Activated B cell treated with CpG ODN at 0.5 μM for 24 hours (primary cell): ENCODE results near the gene TP63. TPM values are rescaled to one million over a fixed set of nuclear protein-coding genes. Genes with fewer than 3 reads are reported as not detected.

Experiments
- ATAC-seq: fragments of 200-7000 bp; cut with Tn5 transposase; one replicate; pipeline ENCODE4 v1.10.0; 2021; ENCODE audit warnings: low read depth, mild to moderate bottlenecking, moderate library complexity
- CTCF ChIA-PET: fragments of 350-600 bp; sonication (Branson Sonifier 250); formaldehyde crosslinking; loops from one replicate; lab custom pipeline; 2021; ENCODE audit warnings: antibody characterized with exemption; lab: Charles Lee
- POLR2A ChIA-PET: fragments of 350-600 bp; sonication (Branson Sonifier 250); formaldehyde crosslinking; loops from one replicate; lab custom pipeline; 2021; ENCODE audit warnings: antibody characterized with exemption; lab: Charles Lee
- DNase-seq: peaks from one replicate; pipeline ENCODE4 v3.0.0; 2022
- H3K27ac Mint-ChIP-seq: one replicate; pipeline ENCODE4 v1.8.0; 2020; ENCODE audit warnings: mixed read lengths
- H3K27me3 Mint-ChIP-seq: one replicate; pipeline ENCODE4 v1.8.0; 2021; ENCODE audit warnings: mixed read lengths
- H3K36me3 Mint-ChIP-seq: one replicate; pipeline ENCODE4 v1.8.0; 2021; ENCODE audit warnings: low read depth, mixed read lengths
- H3K4me1 Mint-ChIP-seq: one replicate; pipeline ENCODE4 v1.8.0; 2021; ENCODE audit warnings: mixed read lengths
- H3K4me3 Mint-ChIP-seq: one replicate; pipeline ENCODE4 v1.8.0; 2020; ENCODE audit warnings: mild to moderate bottlenecking, mixed read lengths
- H3K9me3 Mint-ChIP-seq: one replicate; pipeline ENCODE4 v1.8.0; 2020; ENCODE audit warnings: mixed read lengths
- intact Hi-C: fragments of 100-400 bp; cut with micrococcal nuclease; formaldehyde crosslinking; loops from one replicate; pipeline ENCODE4 v1.15.1; 2024
- total RNA-seq: library from RNA; stranded (reverse); gene quantifications from 2 replicates; pipeline ENCODE4 v1.2.3, GENCODE V29; 2022
- TF ChIP-seq, protein P1 (sequence below): fragments of 200-600 bp; IDR thresholded peaks from one replicate; pipeline ENCODE4 v1.8.0; 2022; ENCODE audit warnings: antibody characterized with exemption, mild to moderate bottlenecking

Gene TP63
- total RNA-seq, 1 donor from 2014 or later: 3.9 TPM

DNA sequence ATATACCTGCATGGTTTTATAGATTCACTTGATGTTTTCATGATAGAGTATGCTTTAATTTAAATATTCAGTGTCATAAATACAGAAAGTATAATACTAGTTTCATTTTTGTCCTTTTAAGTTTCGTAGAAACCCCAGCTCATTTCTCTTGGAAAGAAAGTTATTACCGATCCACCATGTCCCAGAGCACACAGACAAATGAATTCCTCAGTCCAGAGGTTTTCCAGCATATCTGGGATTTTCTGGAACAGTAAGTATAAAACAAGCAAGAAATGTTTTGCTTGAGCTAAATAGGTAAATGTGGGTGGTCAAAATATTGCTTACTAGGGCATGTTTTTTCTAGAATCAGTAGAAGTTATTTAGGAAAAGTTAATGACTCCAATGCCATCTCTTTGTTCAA, 106.4 kb downstream of the TP63 start:
- POLR2A ChIA-PET: no interaction called here
- Mint-ChIP-seq H3K27ac (no peak overlapping the region), H3K4me1 (no peaks in the 10 kb centered on the region), H3K27me3 (no peaks in the 10 kb centered on the region), H3K9me3 (no peaks in the 10 kb centered on the region), H3K4me3 (no peak overlapping the region), H3K36me3 (no peaks in the 10 kb centered on the region)
- intact Hi-C loops: no loop called here
- CTCF ChIA-PET: no interaction called here
- DNase-seq (no peak), ATAC-seq (no peak)
- TF ChIP-seq, protein P1, sequence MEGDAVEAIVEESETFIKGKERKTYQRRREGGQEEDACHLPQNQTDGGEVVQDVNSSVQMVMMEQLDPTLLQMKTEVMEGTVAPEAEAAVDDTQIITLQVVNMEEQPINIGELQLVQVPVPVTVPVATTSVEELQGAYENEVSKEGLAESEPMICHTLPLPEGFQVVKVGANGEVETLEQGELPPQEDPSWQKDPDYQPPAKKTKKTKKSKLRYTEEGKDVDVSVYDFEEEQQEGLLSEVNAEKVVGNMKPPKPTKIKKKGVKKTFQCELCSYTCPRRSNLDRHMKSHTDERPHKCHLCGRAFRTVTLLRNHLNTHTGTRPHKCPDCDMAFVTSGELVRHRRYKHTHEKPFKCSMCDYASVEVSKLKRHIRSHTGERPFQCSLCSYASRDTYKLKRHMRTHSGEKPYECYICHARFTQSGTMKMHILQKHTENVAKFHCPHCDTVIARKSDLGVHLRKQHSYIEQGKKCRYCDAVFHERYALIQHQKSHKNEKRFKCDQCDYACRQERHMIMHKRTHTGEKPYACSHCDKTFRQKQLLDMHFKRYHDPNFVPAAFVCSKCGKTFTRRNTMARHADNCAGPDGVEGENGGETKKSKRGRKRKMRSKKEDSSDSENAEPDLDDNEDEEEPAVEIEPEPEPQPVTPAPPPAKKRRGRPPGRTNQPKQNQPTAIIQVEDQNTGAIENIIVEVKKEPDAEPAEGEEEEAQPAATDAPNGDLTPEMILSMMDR: no peak

DNA sequence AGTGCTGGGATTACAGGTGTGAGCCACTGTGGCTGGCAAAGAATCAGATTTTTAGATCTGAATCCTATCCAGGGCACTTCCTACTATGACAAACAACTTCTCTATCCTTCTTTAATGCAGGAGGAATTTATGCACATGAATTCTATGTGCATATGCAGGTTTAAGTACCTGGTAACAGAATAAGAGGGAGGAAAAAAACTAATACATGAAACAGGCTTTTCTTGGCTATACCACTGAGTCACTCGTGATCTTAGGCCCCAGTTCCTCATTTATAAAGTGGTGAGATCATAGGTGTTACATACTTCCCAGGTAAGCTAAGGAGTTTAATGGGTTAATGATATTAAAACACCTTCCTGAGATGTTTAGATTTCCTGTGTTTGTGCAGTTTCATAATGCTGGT, 108.2 kb downstream of the TP63 start:
- TF ChIP-seq, protein P1: no peak
- ATAC-seq (no peak), DNase-seq (no peak)
- ChIA-PET CTCF (no interaction called here), POLR2A (no interaction called here)
- H3K4me3 Mint-ChIP-seq: no peak overlapping the region
- H3K27ac Mint-ChIP-seq: no peak overlapping the region
- no peaks in the 10 kb centered on the region for H3K36me3 Mint-ChIP-seq
- no peaks in the 10 kb centered on the region for H3K27me3 Mint-ChIP-seq
- no peaks in the 10 kb centered on the region for H3K4me1 Mint-ChIP-seq
- intact Hi-C loops: no loop called here
- peaks cover 2% of the 10 kb centered on the region for H3K9me3 Mint-ChIP-seq

DNA sequence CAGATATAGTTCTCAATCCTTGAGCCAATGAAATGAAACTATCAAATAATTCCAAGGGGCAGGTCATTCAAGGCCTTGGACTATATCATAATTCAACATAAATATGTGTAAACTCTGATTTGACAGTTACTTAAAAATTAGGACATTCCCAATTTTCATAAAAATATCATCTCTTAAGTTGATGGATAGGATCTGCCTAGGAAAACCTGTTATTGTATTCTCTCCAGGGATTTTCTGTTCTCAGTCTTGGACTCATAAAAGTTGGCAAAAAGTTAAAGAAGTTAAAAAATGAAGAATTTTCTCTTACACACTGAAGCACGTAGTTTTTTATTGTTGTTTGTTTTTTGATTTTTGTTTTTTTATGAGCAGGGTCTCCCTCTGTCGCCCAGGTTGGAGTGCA, 109.0 kb downstream of the TP63 start:
- no peak overlapping the region for H3K27ac Mint-ChIP-seq
- no peak overlapping the region for H3K4me3 Mint-ChIP-seq
- peaks cover 4% of the 10 kb centered on the region for H3K9me3 Mint-ChIP-seq
- DNase-seq: no peak
- ATAC-seq: no peak
- POLR2A ChIA-PET: no interaction called here
- no peaks in the 10 kb centered on the region for H3K36me3 Mint-ChIP-seq
- no peaks in the 10 kb centered on the region for H3K4me1 Mint-ChIP-seq
- CTCF ChIA-PET: no interaction called here
- no peaks in the 10 kb centered on the region for H3K27me3 Mint-ChIP-seq
- TF ChIP-seq, protein P1: no peak
- intact Hi-C loops: no loop called here

DNA sequence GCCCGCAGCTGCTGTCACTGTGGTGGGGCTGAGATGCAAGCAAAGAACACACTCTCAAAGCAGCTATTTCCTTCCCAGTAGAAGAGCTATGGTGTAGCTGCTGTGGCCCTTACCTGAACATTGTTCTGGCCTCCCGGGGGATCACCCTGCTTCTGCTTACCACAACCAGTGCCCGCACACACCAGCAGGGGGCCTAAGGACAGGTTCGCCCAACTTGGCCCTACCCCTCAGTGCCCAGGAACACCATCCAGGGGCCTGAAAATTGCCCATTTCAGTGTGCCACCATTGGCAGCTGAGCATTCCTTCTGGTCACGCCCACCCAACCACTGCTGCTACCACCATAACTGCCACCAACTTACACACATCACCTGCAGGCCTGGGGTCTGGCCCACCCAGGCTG, 113.0 kb downstream of the TP63 start:
- POLR2A ChIA-PET: no interaction called here

GRCh38 chr3:189745622-189746021, 114.4 kb downstream of the TP63 start:
- ChIA-PET CTCF (no interaction called here), POLR2A (no interaction called here)
- Mint-ChIP-seq H3K9me3 (peaks cover 10% of the 10 kb centered on the region), H3K4me1 (no peaks in the 10 kb centered on the region), H3K27me3 (no peaks in the 10 kb centered on the region), H3K36me3 (no peaks in the 10 kb centered on the region), H3K27ac (no peak overlapping the region), H3K4me3 (no peak overlapping the region)
- no peak for DNase-seq
- TF ChIP-seq, protein P1: no peak
- ATAC-seq: no peak
- intact Hi-C loops: no loop called here

More for the DNA sequence above, 113.0 kb downstream of the TP63 start:
- CTCF ChIA-PET: no interaction called here
- Mint-ChIP-seq H3K27me3 (no peaks in the 10 kb centered on the region), H3K27ac (no peak overlapping the region), H3K36me3 (no peaks in the 10 kb centered on the region), H3K4me1 (no peaks in the 10 kb centered on the region), H3K9me3 (peaks cover 7% of the 10 kb centered on the region), H3K4me3 (no peak overlapping the region)
- intact Hi-C loops: no loop called here
- no peak for ATAC-seq
- no peak for DNase-seq
- TF ChIP-seq, protein P1: no peak
